Measurements from ENCODE around the gene COMMD4.
A peak's percentile ranks its signal among the peaks of the same experiment; 100 is the strongest.
"Not testable (repeated sequence)": the region's sequence is repeated elsewhere in the genome, so short reads cannot be mapped to it uniquely, and the experiment has no call there.

COMMD4 gene

DNA sequence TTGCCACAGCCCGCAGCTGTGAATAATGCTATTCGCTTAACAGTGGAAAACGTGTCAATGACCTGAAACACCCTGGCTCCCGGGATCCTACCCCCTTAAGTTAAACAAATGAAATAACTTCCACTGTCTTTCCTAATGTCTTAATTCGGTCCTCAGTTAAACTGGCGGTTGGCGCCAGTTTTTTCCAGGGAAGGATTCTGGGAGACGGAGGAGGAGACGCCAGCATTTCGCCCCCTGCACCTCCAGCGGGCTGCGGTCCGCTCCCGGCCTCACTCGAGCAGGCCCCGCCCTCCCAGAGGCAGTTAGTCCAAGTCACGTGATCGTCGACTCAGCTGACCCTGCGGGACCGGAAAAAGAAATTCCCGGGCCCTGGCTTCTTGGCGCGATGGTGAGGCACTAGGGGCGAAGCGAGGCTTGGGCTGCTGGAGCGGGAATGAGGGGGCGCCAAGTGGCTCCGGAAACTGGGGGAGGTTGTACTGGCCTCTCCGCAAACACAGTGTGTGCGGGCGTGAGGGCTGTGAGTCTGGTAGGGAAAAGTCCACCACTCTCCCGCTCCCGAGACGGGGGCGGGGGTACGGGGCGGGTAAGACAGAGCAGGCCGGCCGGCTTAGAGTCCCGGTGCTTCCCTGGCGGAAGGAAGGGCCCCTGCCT, at the start of gene COMMD4:
Gene COMMD4, plus strand, starts transcription at position 359 of the 651 bp plus-strand sequence. Its CDS starts 27 bp downstream, at position 386.
- peak; percentile 73 to 75 for DNase-seq (ENCODE audit: low read depth in 2 of 2)

- DNase-seq (ENCODE audit: low read depth in 2 of 2): not testable (repeated sequence)
These were observed 42.2 kb upstream of the COMMD4 start for GRCh38 chr15:75293660-75294059.

- not testable (repeated sequence) for DNase-seq (ENCODE audit: low read depth in 2 of 2)
These were observed 37.1 kb upstream of the COMMD4 start for GRCh38 chr15:75298541-75299310.

DNA sequence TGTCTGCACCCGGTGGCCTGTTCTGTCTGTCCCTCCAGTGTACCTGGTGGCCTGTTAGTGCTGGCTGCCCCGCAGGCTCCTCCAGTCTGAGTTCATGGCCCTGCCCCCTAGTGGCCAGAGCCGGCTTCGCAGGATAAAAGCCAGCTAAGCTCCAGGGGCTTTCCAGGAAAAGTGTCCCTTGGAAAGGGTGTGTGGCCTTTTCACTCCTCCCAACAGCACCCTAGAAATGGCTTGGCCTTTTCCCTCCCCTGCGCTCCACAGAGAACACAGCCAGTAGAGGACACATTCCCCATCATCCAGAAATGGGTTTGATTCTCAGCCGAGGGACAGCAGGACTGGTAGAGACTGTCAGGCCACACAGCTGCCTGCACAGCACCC, 36.6 kb upstream of the COMMD4 start:
- peak; percentile 29 to 30 for DNase-seq (ENCODE audit: low read depth in 2 of 2)

DNA sequence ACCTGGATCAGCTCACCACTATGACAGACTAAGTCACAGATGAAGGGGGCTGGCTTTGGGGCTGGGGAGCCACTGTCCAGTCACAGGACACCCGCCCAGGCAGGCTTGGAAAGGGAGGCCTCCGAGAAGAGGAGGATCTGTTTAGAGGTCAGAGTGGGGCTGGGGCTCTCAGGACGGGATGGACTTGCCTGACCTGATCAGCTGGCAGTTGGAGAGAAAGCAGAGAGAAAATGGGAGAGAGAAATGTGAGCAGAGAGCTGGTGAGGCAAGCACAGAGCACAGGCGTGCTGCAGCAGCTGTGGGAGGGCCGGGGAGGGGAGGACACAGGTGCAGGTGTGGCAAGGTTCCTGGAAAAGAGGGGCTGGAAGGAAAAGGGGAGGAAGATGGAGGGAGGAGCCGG, 35.8 kb upstream of the COMMD4 start:
- DNase-seq (ENCODE audit: low read depth in 2 of 2): not testable (repeated sequence)

- DNase-seq (ENCODE audit: low read depth in 2 of 2): no peak
These were observed 33.5 kb upstream of the COMMD4 start for GRCh38 chr15:75302318-75302717.

GRCh38 chr15:75302753-75303152, 33.1 kb upstream of the COMMD4 start:
- not testable (repeated sequence) for DNase-seq (ENCODE audit: low read depth in 2 of 2)

DNA sequence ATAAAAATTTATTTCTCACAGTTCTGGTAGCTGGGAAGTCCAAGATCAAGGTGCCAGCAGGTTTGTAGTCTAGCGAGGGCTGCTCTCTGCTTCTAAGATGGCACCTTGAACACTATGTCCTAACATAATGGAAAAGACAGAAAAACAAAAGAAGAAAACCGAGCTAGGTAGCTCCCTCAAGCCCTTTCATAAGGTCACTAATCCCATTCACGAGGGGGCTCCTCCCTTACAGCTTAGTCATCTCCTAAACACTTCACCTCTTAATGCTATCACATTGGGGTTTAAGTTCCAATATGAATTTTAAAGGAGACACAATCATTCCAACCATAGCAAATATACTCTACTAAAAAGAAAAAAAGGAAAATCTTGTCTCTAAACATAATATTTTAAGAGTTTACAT, 29.7 kb upstream of the COMMD4 start:
- DNase-seq (ENCODE audit: low read depth in 2 of 2): no peak

DNA sequence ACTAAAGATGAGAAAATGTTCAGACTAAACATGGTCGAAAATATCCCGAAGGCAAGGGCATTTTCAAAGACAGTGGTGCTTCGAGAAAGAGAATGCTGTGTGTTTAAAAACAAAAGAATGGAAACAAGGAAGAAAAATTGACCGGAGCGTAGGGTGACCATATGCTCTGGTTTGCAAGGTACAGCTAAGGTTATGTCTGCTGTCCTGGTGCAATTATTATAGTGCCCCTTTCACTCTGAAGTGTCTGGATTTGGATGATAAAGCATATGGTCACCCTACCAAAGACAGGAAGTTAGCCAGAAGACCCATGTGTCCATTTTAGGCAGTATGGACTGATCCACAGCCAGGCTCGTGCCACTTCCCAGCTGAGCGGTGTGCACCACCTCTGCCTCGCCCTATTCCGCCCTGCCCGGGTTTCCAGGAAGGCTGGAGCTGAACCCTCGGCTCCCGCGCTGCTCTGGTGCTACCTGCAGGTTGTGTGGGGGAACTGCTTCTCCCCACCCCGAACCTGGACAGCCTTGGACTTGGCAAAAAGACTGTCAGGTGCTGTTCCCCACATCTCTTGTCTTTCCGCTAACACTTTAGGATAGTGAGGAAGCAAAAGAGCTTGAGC, 28.0 kb upstream of the COMMD4 start:
- DNase-seq (ENCODE audit: low read depth in 2 of 2): no peak

DNA sequence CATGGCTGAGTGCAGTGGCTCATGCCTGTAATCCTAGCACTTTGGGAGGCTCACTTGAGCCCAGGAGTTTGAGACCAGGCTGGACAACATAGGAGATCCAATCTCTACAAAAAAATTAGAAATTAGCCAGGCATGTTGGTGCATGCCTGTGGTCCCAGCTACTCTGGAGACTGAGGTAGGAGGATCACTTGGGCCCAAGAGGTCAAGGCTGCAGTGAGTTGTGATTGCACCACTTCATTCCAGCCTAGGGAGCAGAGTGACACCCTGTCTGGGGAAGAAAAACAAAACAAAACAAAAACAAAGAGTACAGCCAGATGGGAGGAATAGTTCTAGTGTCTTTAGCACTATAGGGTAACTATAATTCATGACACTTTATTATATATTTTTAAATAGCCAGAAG, 26.2 kb upstream of the COMMD4 start:
- no peak for DNase-seq (ENCODE audit: low read depth in 2 of 2)

- DNase-seq (ENCODE audit: low read depth in 2 of 2): not testable (repeated sequence)
These were observed 23.3 kb upstream of the COMMD4 start for GRCh38 chr15:75312548-75312947.

DNA sequence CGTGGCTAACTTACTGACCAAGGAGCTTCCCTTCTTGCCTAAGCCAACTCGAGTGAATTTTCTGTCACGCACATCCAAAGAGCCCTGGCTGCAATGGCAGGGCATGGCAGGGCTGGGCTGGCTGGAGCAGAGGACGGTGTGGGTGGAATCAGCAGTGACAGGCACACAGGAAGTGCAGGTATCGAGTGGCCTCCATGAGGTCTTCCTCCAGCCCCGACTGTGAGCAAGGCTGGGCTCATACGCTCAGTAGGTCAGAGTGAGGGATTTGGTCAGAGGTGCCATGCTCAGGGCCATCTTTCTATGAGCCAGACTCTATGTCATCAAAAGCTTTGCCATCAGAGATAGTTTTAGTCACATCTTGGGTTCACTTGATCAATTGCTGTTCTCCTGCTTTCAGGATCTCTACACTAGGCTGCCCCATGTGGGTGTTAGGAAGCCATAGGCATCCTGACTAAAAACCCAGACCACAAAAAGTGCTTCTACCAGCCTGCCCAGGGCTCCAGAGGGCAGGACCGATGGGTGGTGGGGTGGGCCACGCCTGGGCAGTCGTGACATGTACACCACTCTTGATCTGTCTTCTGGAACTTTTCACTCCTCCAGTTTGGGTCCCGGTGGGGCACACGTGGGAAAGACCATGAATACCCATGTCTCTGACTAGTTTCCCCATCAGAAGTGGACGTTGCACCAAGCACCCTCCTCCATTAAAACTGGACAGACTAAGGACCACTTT, 22.6 kb upstream of the COMMD4 start:
- no peak for DNase-seq (ENCODE audit: low read depth in 2 of 2)

DNA sequence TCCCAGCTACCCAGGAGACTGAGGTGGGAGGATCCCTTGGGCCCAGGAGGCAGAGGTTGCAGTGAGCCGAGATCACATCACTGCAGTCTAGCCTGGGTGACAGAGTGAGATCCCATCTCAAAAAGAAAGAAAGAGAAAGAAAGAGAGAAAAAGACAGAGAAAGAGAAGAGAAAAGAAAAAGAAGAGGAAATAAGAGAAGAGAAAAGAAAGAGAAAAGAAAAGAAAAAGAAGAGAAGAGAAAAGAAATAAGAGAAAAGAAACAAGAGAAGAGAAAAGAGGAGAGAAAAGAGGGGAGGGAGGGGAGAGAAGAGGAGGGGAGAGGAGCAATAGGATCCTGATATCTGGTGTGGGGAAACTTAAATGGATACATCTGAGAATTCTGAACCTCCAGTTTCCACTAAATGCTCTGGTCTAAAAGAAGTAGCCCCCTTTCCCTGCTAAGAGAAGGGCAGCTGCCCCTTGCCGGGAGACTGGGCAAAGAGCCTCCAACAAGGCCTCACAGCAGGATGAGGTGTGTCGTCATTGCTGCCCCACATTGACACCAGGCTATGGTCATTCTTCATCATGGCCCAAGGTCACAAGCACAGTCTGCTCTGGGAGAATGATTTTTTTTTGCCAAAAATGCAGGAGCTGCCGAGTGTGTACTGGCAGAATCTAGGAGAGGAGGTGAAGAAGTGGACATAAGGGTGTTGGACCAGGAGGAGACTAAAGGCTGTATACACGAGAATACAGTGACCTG, 21.1 kb upstream of the COMMD4 start:
- no peak for DNase-seq (ENCODE audit: low read depth in 2 of 2)

DNA sequence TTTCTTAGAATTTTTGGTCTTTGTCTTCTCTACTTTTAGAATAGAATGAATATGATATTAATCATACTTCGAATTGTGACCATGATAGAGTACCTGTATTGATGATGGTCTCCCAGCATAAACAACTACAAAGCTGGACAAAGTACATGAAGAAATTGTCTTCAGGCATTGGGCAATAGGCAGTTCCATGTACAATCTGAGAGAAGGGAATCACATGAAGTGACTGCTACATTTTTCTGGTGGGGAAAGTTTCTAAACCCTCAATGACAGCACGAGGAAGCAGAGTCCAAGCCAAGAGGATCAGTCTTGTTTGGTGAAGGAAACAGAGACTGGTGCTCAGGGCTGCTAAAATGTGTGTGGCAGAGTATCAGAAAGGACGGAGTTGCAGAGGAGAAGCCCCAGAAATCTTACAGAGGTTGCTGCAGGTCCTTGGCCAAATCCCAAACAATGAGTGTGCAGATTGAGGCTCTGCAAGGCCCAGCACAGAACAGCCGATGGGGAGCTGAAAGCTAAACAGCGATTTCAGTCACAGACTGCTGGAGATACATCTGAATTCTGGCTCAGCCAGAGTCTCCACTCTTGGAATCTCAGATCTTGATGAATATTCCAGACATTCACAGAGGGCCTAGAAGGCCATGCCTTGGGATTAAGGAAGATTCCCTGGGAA, 16.5 kb upstream of the COMMD4 start:
- DNase-seq (ENCODE audit: low read depth in 2 of 2): not testable (repeated sequence)

DNA sequence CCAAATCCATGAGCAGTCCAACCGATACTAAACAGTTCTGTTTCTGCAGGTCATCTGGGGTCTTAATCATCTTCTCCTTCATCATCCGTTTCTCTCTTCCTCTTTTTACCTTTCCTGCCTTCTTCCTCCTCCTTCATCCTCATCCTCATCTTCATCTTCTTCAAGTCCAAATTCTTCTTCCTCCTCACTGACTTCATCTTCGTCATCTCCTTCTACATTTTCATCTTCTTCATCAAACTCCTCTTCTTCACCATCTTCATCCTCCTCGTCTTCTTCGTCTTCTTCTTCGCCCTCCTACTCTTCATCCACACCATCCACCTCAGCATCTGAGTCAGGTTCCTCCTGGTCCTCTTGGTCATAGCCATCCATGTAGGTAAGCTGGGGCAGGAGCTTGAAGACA, 14.2 kb upstream of the COMMD4 start:
- DNase-seq (ENCODE audit: low read depth in 2 of 2): no peak

DNA sequence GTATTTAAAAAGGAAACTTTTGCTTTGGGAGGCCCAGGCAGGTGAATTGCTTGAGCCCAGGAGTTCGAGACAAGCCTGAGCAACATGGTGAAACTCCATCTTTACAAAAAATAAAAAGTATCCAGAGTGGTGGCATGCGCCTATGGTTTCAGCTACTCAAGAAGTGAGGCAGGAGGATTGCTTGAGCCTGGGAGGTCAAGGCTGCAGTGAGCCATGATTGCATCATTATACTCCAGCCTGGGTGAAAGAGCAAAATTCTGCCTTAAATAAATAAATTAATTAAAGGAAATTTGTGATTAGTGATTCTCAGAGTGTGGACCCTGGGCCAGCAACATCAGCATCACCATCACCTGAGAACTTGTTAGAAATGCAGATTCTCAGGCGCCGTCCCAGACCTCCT, 9.9 kb upstream of the COMMD4 start:
- no peak for DNase-seq (ENCODE audit: low read depth in 2 of 2)

DNA sequence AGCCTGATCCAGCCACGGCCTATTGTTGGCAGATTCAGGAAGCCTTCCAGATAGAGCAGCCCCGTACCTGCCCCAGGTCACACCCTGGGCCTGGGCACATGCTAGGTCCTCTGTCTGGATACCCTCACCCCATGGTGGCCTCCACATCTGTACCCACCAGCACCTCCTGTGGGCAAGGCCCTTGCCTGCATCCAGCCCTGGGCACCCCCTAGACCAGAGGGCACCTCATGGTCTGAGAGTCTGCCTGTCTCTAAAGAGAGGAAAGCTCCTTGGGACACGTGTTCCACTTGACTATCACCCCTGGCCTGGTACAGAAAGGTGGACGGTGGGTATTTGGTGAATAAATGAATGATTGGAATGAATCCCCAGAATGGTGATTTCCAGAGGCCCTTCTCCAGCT, 8.9 kb upstream of the COMMD4 start:
- no peak for DNase-seq (ENCODE audit: low read depth in 2 of 2)

GRCh38 chr15:75327491-75327890, 8.4 kb upstream of the COMMD4 start:
- DNase-seq (ENCODE audit: low read depth in 2 of 2): no peak

GRCh38 chr15:75328493-75329314, 7.2 kb upstream of the COMMD4 start:
- no peak for DNase-seq (ENCODE audit: low read depth in 2 of 2)

DNA sequence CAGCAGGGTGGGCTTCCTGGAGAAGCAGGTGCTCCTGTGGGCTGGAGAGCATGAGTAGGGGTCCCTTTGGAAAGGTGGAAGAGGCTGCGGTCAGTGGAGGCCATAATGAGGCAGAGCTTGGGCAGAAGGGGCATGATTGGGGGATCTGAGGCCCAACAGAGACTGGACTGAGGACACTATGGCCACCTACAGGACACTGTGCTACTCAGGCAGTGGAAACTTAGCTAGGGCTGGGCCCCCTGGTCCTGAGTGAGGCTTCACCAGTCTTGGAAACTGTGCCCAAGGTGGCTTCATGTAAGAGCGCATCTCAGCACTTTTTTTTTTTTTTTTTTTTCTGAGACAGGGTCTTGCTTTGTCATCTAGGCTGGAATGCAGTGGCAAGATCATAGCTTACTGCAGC, 6.3 kb upstream of the COMMD4 start:
- DNase-seq (ENCODE audit: low read depth in 2 of 2): no peak

All from stimulated activated CD8-positive, alpha-beta memory T cell treated with anti-CD3 and anti-CD28 coated beads, Interleukin-15, amount 100 ng/mL, for 48 hours (primary cell).